BE2C (cell line): Measurements from ENCODE around the gene SAMD3. TPM values are rescaled to one million over a fixed set of nuclear protein-coding genes. Genes with fewer than 3 reads are reported as not detected.
"Not testable (repeated sequence)": the region's sequence is repeated elsewhere in the genome, so short reads cannot be mapped to it uniquely, and the experiment has no call there.

ENCODE experiments used
- DNase-seq: peaks from one replicate; pipeline ENCODE4 v3.0.0-alpha.2; 2020
- H3K27me3 ChIP-seq: fragments of 250-450 bp; sonication (Bioruptor Pico); 2 replicates; pipeline ENCODE4 v1.5.1; 2020; ENCODE audit warnings: mild to moderate bottlenecking
- H3K36me3 ChIP-seq: fragments of 250-450 bp; sonication (Bioruptor Pico); 2 replicates; pipeline ENCODE4 v1.5.1; 2020; ENCODE audit warnings: mild to moderate bottlenecking
- H3K4me1 ChIP-seq: fragments of 250-450 bp; sonication (Bioruptor Pico); 2 replicates; pipeline ENCODE4 v1.5.1; 2020
- H3K4me3 ChIP-seq: 2 replicates; pipeline ENCODE4 v1.5.1; 2011; ENCODE audit warnings: low read depth, low read length
- H3K9me3 ChIP-seq: fragments of 250-450 bp; sonication (Bioruptor Pico); 2 replicates; pipeline ENCODE4 v1.5.1; 2020
- CTCF ChIP-seq: IDR thresholded peaks from 2 replicates; pipeline ENCODE4 v1.5.1; 2012; ENCODE audit warnings: mild to moderate bottlenecking, low read depth, low read length
- polyA plus RNA-seq: library from polyadenylated mRNA; unstranded; fragments of >200 nt; gene quantifications from one replicate; pipeline ENCODE4 v1.2.1, GENCODE V29; 2012; ENCODE audit warnings: low read depth, missing spikeins; ENCODE audit not compliant: insufficient read length, insufficient read depth

Gene SAMD3
- not detected for polyA plus RNA-seq

GRCh38 chr6:130222775-130223174 lies at the start of gene SAMD3:
Gene SAMD3 (minus strand): TSS chr6:130222951. CDS start chr6:130215273, 7,678 bp downstream.
- Histone ChIP-seq H3K27me3 (no peaks in the 10 kb centered on the region), H3K4me1 (no peaks in the 10 kb centered on the region), H3K9me3 (no peaks in the 10 kb centered on the region), H3K36me3 (no peaks in the 10 kb centered on the region), H3K4me3 (no peak within 1 kb of the TSS)
- no peak for TF ChIP-seq CTCF
- DNase-seq, result no peak

GRCh38 chr6:130269969-130270635 lies 47.4 kb upstream of the SAMD3 start:
- Histone ChIP-seq H3K4me1 (no peaks in the 10 kb centered on the region), H3K9me3 (no peaks in the 10 kb centered on the region), H3K27me3 (no peaks in the 10 kb centered on the region), H3K4me3 (no peak overlapping the region), H3K36me3 (no peaks in the 10 kb centered on the region)
- no peak for DNase-seq
- no peak for TF ChIP-seq CTCF

- not testable (repeated sequence) for H3K9me3 ChIP-seq, H3K4me1 ChIP-seq, H3K27me3 ChIP-seq, H3K4me3 ChIP-seq, H3K36me3 ChIP-seq, DNase-seq
Observed at GRCh38 chr6:130265553-130265952, 42.8 kb upstream of the SAMD3 start.

GRCh38 chr6:130262008-130262407 lies 39.3 kb upstream of the SAMD3 start:
- Histone ChIP-seq H3K36me3 (no peaks in the 10 kb centered on the region), H3K4me3 (no peak overlapping the region), H3K4me1 (no peaks in the 10 kb centered on the region), H3K27me3 (no peaks in the 10 kb centered on the region), H3K9me3 (no peaks in the 10 kb centered on the region)
- no peak for TF ChIP-seq CTCF
- no peak for DNase-seq

- not testable (repeated sequence) for H3K36me3 ChIP-seq, H3K4me3 ChIP-seq, H3K4me1 ChIP-seq, DNase-seq, H3K27me3 ChIP-seq, H3K9me3 ChIP-seq
Observed at GRCh38 chr6:130261558-130261957, 38.8 kb upstream of the SAMD3 start.

- H3K4me1 ChIP-seq, H3K9me3 ChIP-seq, H3K4me3 ChIP-seq, DNase-seq, H3K27me3 ChIP-seq, H3K36me3 ChIP-seq: not testable (repeated sequence)
Observed at GRCh38 chr6:130260614-130261241, 38.0 kb upstream of the SAMD3 start.

- H3K27me3 ChIP-seq, DNase-seq, H3K9me3 ChIP-seq, H3K4me3 ChIP-seq, H3K36me3 ChIP-seq, H3K4me1 ChIP-seq: not testable (repeated sequence)
Observed at GRCh38 chr6:130260050-130260462, 37.3 kb upstream of the SAMD3 start.

GRCh38 chr6:130259557-130259956 lies 36.8 kb upstream of the SAMD3 start:
- H3K36me3 ChIP-seq, result no peaks in the 10 kb centered on the region
- H3K9me3 ChIP-seq, result no peaks in the 10 kb centered on the region
- H3K4me3 ChIP-seq, result no peak overlapping the region
- H3K4me1 ChIP-seq, result no peaks in the 10 kb centered on the region
- DNase-seq, result no peak
- TF ChIP-seq CTCF, result no peak
- H3K27me3 ChIP-seq, result no peaks in the 10 kb centered on the region
